C4-2B (cell line): ENCODE results near the gene RNF150.

Experiments used
- H3K27ac ChIP-seq: fragments of 450-650 bp; 2 replicates; pipeline ENCODE4 v1.5.1; 2017
- ZFX ChIP-seq: fragments of 450-650 bp; IDR thresholded peaks from 2 replicates; pipeline ENCODE4 v1.6.1; 2017
- TF ChIP-seq, protein P1 (sequence below): fragments of 450-650 bp; conservative IDR thresholded peaks from 2 replicates; pipeline ENCODE4 v1.5.1; 2017; ENCODE audit warnings: mild to moderate bottlenecking

The RNF150 gene

DNA sequence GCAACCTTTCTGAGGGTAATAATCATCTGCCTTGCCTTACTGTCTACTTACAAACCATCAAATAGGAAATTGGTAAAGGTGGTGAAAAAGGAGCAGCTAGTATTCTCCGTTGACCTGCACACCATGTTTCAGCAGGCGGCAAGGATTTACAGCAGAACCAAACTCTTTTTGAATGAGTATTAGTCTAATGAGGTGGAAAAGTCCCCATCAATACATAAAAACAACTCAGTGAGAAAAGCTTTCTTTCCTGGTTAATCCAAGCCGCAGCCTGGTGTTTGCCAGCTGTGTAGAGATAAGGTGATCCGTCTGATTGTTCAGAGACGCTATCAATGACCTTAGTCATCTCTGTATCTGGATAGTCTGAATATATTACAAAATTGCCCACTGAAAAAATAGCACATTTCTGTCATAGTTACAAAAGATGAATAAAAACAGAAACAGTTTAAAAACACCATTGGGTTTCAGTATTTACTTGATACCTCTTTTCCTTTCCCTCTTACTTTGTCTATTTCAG, 266.7 kb downstream of the RNF150 start:
- TF ChIP-seq ZFX, result no peak
- TF ChIP-seq, protein P1, sequence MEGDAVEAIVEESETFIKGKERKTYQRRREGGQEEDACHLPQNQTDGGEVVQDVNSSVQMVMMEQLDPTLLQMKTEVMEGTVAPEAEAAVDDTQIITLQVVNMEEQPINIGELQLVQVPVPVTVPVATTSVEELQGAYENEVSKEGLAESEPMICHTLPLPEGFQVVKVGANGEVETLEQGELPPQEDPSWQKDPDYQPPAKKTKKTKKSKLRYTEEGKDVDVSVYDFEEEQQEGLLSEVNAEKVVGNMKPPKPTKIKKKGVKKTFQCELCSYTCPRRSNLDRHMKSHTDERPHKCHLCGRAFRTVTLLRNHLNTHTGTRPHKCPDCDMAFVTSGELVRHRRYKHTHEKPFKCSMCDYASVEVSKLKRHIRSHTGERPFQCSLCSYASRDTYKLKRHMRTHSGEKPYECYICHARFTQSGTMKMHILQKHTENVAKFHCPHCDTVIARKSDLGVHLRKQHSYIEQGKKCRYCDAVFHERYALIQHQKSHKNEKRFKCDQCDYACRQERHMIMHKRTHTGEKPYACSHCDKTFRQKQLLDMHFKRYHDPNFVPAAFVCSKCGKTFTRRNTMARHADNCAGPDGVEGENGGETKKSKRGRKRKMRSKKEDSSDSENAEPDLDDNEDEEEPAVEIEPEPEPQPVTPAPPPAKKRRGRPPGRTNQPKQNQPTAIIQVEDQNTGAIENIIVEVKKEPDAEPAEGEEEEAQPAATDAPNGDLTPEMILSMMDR, result no peak

DNA sequence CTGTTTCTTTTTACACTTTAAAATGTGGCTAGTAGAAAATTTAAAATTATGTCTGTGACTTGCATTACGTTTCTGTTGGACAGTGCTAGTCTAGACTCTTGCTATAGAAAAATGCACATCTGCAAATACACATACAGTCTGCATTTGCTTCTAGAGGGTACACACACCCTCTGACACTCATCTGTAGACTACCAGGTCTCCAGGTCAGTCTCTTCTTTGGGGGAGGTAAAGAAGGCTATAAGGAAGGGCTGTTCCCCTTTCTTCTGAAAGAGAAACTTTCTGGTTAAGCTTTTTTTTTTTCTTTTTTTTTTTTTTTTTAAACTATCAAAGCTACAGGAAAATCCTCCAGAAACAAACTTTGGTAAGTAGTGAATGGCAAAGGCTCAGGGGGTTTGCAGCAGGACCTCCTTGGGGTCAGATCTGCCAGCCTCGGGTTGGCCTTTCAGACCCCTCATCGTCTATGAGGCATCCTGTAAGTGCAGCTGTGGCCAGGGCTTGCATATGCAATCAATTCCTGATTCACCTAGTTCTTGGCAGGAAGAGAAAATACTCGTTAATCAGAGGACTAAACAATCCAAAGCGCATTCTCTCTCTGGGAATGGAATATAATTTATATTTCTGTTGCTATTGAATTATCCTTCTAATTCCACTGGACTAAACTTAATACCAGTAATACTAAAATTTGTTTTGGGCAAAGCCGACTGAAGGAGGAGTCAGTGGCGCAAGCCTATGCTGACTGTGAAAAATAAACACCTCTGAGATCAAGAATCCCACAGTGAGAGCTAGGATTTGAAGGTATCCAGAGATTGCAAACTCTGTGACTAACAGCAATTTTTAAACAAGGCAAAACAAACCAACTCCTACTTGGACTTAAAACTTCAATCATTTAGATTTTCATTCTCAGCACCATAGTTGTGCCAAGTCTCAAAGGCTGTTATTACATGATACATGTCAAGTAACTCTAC, 267.7 kb downstream of the RNF150 start:
- no peak overlapping the region for H3K27ac ChIP-seq
- TF ChIP-seq, protein P1, result no peak
- TF ChIP-seq ZFX, result no peak

More for the DNA sequence above, 266.7 kb downstream of the RNF150 start:
- no peak overlapping the region for H3K27ac ChIP-seq

DNA sequence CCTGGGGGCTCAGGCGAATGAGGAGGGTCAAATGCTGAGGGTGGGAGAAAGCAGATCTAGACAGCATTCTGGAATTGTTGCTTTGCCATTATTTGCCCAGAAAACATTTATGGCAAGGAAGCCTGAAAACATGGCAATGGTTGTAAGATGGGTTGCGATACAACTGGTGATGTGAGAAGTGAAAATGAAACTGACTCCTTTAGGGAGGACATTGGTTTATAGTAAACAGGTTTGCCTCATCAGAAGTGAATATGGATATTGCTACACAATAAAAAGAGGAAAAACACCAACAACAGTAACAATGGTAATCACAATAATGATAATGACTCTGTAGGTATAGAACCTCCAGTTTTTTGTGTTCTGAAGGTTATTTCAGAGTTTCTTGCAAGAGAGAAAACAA, 270.1 kb downstream of the RNF150 start:
- TF ChIP-seq, protein P1, result no peak
- no peak for TF ChIP-seq ZFX
- H3K27ac ChIP-seq, result no peak overlapping the region

DNA sequence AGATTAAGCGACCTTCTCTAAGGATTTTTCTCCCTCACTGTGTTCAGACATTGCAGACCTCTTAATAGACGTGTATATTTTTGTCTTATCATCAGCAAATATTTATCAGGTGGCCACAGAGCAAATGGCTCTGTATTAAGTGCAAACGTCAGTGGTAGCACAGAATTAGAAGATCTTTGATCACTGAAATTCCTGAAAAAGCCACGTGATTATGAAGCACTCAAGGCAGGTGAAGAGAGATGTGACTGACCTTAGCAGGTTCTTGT, 271.2 kb downstream of the RNF150 start:
- no peak for TF ChIP-seq ZFX
- TF ChIP-seq, protein P1, result no peak
- H3K27ac ChIP-seq, result no peak overlapping the region

DNA sequence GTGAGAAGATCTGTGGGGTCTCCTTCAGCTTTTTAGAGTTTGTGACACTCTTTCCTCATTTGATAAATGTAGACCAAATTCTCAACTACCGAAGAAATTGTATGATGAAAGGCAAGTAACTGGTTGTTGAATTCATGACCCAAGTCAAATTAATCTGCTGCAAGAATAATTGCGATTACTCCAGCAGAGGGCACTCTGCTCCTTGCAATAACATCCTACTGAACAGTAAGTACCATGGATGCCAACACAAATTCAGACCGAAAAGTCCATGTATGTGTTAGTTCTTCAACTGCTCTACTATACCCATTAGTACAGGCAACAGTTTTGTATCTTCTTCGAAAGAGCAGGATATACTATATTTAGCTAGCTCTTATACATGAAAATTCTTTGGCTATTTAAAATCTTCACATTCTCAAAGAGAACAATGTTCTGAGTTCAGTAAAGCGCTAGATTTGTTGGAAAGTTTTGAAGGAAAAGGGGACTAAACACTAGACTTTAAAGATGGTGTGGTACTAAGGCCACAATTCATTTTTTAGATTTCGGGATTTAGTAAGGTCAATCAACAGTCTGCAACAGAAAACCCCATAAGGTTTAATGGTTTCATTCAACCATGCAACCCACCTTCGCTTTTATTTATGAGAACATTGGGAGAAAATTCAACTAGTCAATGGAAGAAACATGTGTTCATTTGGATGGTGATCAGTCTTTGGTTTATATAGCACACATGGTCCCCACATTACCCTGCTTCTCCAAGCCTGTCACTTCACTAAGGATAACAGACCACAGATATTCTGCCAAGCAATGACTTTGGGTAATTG, 271.7 kb downstream of the RNF150 start:
- H3K27ac ChIP-seq, result no peak overlapping the region
- TF ChIP-seq, protein P1, result peak; percentile 83
- TF ChIP-seq ZFX, result no peak

DNA sequence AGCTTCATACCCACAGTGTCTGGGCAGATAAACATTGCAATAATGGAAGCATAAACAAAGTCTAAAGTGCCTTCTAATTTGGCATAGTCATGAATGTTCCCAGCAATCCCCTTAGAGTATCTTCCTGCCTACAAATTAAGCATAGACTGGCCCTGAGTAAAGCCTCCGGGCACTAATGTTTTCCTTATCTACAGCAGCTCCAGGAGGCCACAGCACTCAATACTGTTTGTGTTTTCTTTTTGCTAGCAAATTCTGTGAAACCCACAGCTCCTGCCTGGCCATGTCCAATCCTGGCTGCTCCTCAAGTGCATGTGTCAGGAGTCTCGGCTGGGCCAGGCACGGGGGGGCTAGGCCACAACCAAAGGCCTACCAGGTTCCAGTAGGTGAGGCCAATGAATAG, 274.4 kb downstream of the RNF150 start:
- H3K27ac ChIP-seq, result no peak overlapping the region
- TF ChIP-seq, protein P1, result no peak
- TF ChIP-seq ZFX, result no peak

DNA sequence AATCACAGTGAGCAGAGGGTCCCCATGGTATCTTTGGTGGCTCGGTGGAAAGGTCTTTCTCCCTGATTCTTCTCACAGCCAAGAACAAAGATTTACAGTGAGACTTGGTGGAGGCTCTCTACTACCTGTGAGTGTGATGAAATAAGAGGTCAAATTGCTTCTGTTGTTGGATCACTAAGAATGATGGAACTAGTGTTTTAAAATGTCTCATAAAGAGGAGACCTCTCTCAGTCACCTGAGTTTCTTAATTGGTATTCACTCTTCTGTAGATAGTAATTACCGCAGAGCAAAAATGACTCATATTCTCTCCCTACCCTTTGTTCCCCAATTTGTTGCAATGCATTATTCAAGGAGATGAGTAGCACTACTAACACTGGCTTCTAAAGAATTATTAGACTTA, 276.2 kb downstream of the RNF150 start:
- TF ChIP-seq, protein P1, result no peak
- TF ChIP-seq ZFX, result no peak

More for the DNA sequence above, 276.2 kb downstream of the RNF150 start:
- no peak overlapping the region for H3K27ac ChIP-seq
